ENCODE data around the gene TCL1A. TPM values are rescaled to one million over a fixed set of nuclear protein-coding genes. Genes with fewer than 3 reads are reported as not detected.

TCL1A gene
- total RNA-seq, 2 experiments from 2014 or later, result not detected

- H3K27ac ChIP-seq (ENCODE audit: low read depth in 1 of 2, low read length in 2 of 2), result no peak overlapping the region
- ChIA-PET CTCF (no interaction called here), POLR2A (no interaction called here)
- no peak overlapping the region for H3K4me3 ChIP-seq (ENCODE audit: low read length)
- Mint-ChIP-seq H3K4me3 (no peak overlapping the region), H3K36me3 (ENCODE audit: low read depth) (no peaks in the 10 kb centered on the region), H3K4me1 (ENCODE audit: low read depth) (no peaks in the 10 kb centered on the region), H3K27ac (no peak overlapping the region), H3K27me3 (peaks cover 58% of the 10 kb centered on the region), H3K9me3 (no peaks in the 10 kb centered on the region)
- peaks cover 8 to 14% of the 10 kb centered on the region in 2 experiments for H3K27me3 ChIP-seq (ENCODE audit: control insufficient read depth in 1 of 2, insufficient read depth in 2 of 2, low read length in 2 of 2)
- no peaks in the 10 kb centered on the region for H3K36me3 ChIP-seq (ENCODE audit: insufficient read depth, low read length)
- H3K9me3 ChIP-seq (ENCODE audit: control insufficient read depth in 1 of 2, insufficient read depth in 1 of 2, low read length in 2 of 2), result no peaks in the 10 kb centered on the region
- TF ChIP-seq CTCF (IDR thresholded peaks at IDR 0.05), result no peak
- no peaks in the 10 kb centered on the region for H3K4me1 ChIP-seq (ENCODE audit: insufficient read depth, low read length)
- ATAC-seq (ENCODE audit: poor library complexity) (no peak), DNase-seq (no peak)
- intact Hi-C loops (cut with DNase I, micrococcal nuclease), result no loop called here
Observed at GRCh38 chr14:95677179-95677835, 36.6 kb downstream of the TCL1A start.

GRCh38 chr14:95675486-95675885 lies 38.4 kb downstream of the TCL1A start:
- H3K9me3 Mint-ChIP-seq, result no peaks in the 10 kb centered on the region
- Histone ChIP-seq H3K4me1 (ENCODE audit: insufficient read depth, low read length) (no peaks in the 10 kb centered on the region), H3K27me3 (ENCODE audit: control insufficient read depth in 1 of 2, insufficient read depth in 2 of 2, low read length in 2 of 2) (peaks cover 8 to 14% of the 10 kb centered on the region in 2 experiments), H3K36me3 (ENCODE audit: insufficient read depth, low read length) (no peaks in the 10 kb centered on the region), H3K27ac (ENCODE audit: low read depth in 1 of 2, low read length in 2 of 2) (no peak overlapping the region), H3K4me3 (ENCODE audit: low read length) (no peak overlapping the region), H3K9me3 (ENCODE audit: control insufficient read depth in 1 of 2, insufficient read depth in 1 of 2, low read length in 2 of 2) (no peaks in the 10 kb centered on the region)
- CTCF ChIA-PET, result no interaction called here
- no peak overlapping the region for H3K4me3 Mint-ChIP-seq
- peaks cover 67% of the 10 kb centered on the region for H3K27me3 Mint-ChIP-seq
- no peak overlapping the region for H3K27ac Mint-ChIP-seq
- intact Hi-C loops (cut with DNase I, micrococcal nuclease), result no loop called here
- ATAC-seq (ENCODE audit: poor library complexity) (no peak), DNase-seq (no peak)
- no peaks in the 10 kb centered on the region for H3K36me3 Mint-ChIP-seq (ENCODE audit: low read depth)
- no peaks in the 10 kb centered on the region for H3K4me1 Mint-ChIP-seq (ENCODE audit: low read depth)
- POLR2A ChIA-PET, result no interaction called here
- no peak for TF ChIP-seq CTCF (IDR thresholded peaks at IDR 0.05)

- TF ChIP-seq CTCF (IDR thresholded peaks at IDR 0.05), result no peak
- H3K27me3 ChIP-seq (ENCODE audit: control insufficient read depth in 1 of 2, insufficient read depth in 2 of 2, low read length in 2 of 2), result peaks cover 9 to 14% of the 10 kb centered on the region in 2 experiments
- CTCF ChIA-PET, result interaction anchor here (0.7 kb wide), 1 partner anchor 69 kb away, joined by 4 read pairs; no protein-coding TSS in a partner anchor
- no peaks in the 10 kb centered on the region for H3K4me1 ChIP-seq (ENCODE audit: insufficient read depth, low read length)
- H3K36me3 Mint-ChIP-seq (ENCODE audit: low read depth), result no peaks in the 10 kb centered on the region
- intact Hi-C loops (cut with DNase I, micrococcal nuclease), result no loop called here
- POLR2A ChIA-PET, result no interaction called here
- no peak overlapping the region for H3K27ac ChIP-seq (ENCODE audit: low read depth in 1 of 2, low read length in 2 of 2)
- no peak for ATAC-seq (ENCODE audit: poor library complexity)
- H3K27me3 Mint-ChIP-seq, result peaks cover 73% of the 10 kb centered on the region
- no peak overlapping the region for H3K4me3 ChIP-seq (ENCODE audit: low read length)
- no peaks in the 10 kb centered on the region for H3K36me3 ChIP-seq (ENCODE audit: insufficient read depth, low read length)
- no peaks in the 10 kb centered on the region for H3K9me3 ChIP-seq (ENCODE audit: control insufficient read depth in 1 of 2, insufficient read depth in 1 of 2, low read length in 2 of 2)
- H3K9me3 Mint-ChIP-seq, result no peaks in the 10 kb centered on the region
- H3K4me1 Mint-ChIP-seq (ENCODE audit: low read depth), result no peaks in the 10 kb centered on the region
- no peak for DNase-seq
- H3K27ac Mint-ChIP-seq, result no peak overlapping the region
- no peak overlapping the region for H3K4me3 Mint-ChIP-seq
Observed at GRCh38 chr14:95674613-95675012, 39.3 kb downstream of the TCL1A start.

Measured in CD4-positive, alpha-beta T cell (primary cell).